Upper lobe of left lung (tissue), 4 donors: Measurements from ENCODE around the gene KRTAP9-4.

Source experiments
- EP300 ChIP-seq, 4 donors: sonication (generic); formaldehyde crosslinking; IDR thresholded peaks; one replicate each; pipeline ENCODE4 v1.5.1; 2017; ENCODE audit warnings: antibody characterized with exemption in 4 of 4, control low read depth in 2 of 4
- POLR2A ChIP-seq, 4 donors: fragments of 450-650 bp; IDR thresholded peaks; one replicate each; pipeline ENCODE4 v1.5.1; 2016 to 2017; ENCODE audit warnings: antibody characterized with exemption in 4 of 4, mild to moderate bottlenecking in 2 of 4
- POLR2AphosphoS5 ChIP-seq, 2 donors: sonication (generic); formaldehyde crosslinking; IDR thresholded peaks; one replicate each; pipeline ENCODE4 v1.5.1; 2017; ENCODE audit warnings: antibody characterized with exemption in 2 of 2
- TF ChIP-seq, protein P1 (sequence below), 6 experiments: fragments of 450-650 bp in 4 of 6; fragments of 200-600 bp in 2 of 6; sonication (generic) in 2 of 6; IDR thresholded peaks; one replicate each; pipeline ENCODE4 v1.5.1; 2016 to 2019; ENCODE audit warnings: antibody characterized with exemption in 6 of 6

DNA sequence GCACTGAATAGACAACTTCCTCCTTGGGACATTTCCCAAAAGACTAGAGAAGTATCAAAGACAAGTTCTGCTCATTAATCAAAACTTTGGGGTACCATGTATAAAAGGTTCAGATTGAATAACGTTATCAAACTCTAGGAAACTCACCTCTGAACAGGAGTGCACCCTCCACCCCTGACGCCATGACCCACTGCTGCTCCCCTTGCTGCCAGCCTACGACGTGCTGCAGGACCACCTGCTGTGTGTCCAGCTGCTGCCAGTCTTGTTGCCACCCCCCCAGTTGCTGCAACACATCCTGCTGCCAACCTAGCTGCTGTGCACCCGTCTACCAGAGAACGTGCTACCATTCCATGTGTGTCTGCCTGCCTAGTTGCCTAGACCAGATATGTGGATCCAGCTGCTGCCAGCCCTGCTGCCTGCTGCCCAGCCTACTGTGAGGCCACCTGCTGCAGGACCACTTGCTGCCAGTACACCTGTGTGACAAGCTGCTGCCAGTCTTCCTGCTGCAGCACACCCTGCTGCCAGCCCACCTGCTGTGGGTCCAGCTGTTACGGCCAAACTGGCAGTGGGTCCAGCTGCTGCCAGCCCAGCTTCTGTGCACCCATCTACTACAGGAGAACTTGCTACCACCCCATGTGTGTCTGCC is 36.8 kb upstream of the KRTAP9-4 start:
- TF ChIP-seq POLR2A (IDR thresholded peaks at IDR 0.05) (no peak), POLR2AphosphoS5 (IDR thresholded peaks at IDR 0.05) (no peak), EP300 (IDR thresholded peaks at IDR 0.05) (no peak)
- TF ChIP-seq, protein P1, sequence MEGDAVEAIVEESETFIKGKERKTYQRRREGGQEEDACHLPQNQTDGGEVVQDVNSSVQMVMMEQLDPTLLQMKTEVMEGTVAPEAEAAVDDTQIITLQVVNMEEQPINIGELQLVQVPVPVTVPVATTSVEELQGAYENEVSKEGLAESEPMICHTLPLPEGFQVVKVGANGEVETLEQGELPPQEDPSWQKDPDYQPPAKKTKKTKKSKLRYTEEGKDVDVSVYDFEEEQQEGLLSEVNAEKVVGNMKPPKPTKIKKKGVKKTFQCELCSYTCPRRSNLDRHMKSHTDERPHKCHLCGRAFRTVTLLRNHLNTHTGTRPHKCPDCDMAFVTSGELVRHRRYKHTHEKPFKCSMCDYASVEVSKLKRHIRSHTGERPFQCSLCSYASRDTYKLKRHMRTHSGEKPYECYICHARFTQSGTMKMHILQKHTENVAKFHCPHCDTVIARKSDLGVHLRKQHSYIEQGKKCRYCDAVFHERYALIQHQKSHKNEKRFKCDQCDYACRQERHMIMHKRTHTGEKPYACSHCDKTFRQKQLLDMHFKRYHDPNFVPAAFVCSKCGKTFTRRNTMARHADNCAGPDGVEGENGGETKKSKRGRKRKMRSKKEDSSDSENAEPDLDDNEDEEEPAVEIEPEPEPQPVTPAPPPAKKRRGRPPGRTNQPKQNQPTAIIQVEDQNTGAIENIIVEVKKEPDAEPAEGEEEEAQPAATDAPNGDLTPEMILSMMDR (IDR thresholded peaks at IDR 0.05) = no peak
